Choroid plexus epithelial cell (primary cell): ENCODE measurements around the gene KCNAB1.

Experiments used
- DNase-seq: peaks from one replicate; pipeline ENCODE4 v3.0.0-alpha.2; 2010; ENCODE audit warnings: low read depth
- H3K4me3 ChIP-seq: 2 replicates; pipeline ENCODE4 v1.5.1; 2011; ENCODE audit warnings: low read depth, mild to moderate bottlenecking, control low read depth, low read length, moderate library complexity
- TF ChIP-seq, protein P1 (sequence below): conservative IDR thresholded peaks from 2 replicates; pipeline ENCODE4 v1.5.1; 2011; ENCODE audit warnings: low read depth, mild to moderate bottlenecking, control low read depth, inconsistent platforms, low read length, moderate library complexity

The KCNAB1 gene

DNA sequence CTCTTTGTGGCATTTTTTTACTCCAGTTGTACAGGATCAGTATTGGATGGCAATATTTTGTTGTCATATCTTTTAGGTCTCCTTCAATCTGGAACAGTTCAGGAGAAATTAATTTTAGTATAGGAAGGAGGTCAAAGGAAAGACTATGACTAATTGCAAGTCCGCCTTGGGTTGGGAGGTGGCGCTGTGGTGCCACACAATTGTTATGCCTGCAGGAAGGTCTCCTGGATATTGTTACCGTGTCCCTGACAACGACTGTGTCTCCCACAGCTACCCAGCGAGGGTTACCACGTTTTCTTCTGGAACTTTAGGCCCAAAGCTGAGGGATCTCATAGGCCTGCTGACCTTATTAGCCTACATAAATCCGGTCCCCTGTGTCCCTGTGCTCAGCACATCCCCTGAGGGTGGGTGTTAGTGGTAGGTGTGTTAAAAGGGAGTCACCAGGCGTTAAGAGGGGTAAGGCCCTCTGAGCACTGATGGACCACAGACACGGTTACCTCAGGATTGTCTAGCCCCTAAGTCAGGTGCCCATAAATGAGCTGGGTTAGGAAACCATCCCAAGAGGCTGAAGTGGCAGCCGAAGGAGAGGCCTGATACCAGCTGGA lies 31.5 kb downstream of the KCNAB1 start:
- TF ChIP-seq, protein P1, sequence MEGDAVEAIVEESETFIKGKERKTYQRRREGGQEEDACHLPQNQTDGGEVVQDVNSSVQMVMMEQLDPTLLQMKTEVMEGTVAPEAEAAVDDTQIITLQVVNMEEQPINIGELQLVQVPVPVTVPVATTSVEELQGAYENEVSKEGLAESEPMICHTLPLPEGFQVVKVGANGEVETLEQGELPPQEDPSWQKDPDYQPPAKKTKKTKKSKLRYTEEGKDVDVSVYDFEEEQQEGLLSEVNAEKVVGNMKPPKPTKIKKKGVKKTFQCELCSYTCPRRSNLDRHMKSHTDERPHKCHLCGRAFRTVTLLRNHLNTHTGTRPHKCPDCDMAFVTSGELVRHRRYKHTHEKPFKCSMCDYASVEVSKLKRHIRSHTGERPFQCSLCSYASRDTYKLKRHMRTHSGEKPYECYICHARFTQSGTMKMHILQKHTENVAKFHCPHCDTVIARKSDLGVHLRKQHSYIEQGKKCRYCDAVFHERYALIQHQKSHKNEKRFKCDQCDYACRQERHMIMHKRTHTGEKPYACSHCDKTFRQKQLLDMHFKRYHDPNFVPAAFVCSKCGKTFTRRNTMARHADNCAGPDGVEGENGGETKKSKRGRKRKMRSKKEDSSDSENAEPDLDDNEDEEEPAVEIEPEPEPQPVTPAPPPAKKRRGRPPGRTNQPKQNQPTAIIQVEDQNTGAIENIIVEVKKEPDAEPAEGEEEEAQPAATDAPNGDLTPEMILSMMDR: peak; percentile 91
- H3K4me3 ChIP-seq: no peak overlapping the region
- DNase-seq: peak; percentile 85

DNA sequence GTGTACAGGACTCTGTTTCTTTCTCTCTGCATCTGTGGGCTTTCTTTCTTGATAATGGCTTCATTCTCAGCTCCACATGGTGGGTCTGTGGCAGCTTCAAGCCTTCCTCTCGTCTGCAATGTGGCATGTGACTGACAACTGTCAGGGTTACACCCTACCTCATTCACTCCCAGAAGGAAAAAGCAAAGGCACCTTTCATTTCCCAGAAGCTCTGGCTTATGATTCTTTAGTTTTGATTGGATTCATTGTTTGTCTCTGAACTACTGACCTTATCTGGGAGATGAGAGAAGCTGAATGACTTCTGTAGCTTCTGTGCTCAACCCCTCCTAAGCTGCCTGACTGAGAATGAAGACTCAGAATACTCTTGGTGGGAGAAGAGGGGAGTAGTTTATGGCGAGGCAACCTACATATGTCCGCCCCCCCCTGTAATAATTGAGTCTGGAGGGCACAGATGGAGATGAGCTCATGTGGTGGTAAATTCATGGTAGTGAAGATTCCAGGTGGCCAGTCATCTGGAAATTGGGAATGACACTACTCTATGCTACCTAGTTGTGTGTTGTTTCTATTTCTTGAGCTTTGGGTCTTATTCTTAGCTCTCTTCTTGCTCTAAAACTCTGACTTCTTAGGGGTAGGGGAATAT lies 38.4 kb downstream of the KCNAB1 start:
- TF ChIP-seq, protein P1: no peak

DNA sequence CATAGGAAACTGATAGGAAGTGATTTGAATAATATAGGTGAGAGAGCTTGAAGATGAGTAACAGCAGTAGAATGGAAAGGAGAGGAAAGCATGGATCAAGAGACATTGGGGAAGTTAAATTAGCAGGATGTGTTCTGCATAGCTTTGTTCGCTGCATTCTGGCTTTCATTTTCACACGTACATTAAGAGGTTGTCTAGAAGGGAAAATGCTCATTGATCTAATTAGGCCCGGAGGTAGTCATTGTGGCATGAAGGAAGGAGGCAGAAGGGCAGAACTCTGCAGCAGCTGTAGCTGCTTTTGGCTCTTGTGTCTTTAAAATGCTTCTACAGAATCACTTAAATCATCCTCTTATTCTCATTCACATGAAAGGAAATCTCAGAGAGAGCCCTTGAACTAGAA lies 40.3 kb downstream of the KCNAB1 start:
- H3K4me3 ChIP-seq: no peak overlapping the region
- TF ChIP-seq, protein P1: no peak
- DNase-seq: no peak

More for the DNA sequence above, 38.4 kb downstream of the KCNAB1 start:
- H3K4me3 ChIP-seq: no peak overlapping the region
- DNase-seq: no peak

DNA sequence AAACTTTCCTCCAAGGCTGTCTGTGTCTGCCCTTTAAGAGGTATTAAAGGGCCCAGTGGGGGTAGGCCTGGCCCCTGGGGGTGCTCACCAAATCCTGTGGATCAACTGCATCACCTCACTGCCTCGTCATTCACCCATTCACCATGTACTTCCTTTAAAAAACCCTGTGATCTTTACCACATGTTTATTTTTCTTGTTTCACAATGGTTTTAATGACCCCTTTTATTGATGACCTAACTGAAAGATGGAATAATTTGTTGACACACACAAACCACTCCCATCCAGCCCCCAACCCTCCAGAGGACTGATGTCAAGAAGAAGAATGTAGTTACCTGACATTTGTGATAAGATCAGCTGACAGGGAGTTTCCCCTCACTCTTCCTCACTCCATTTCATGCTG lies 40.8 kb downstream of the KCNAB1 start:
- peak; percentile 14 for DNase-seq
- TF ChIP-seq, protein P1: no peak
- no peak overlapping the region for H3K4me3 ChIP-seq

DNA sequence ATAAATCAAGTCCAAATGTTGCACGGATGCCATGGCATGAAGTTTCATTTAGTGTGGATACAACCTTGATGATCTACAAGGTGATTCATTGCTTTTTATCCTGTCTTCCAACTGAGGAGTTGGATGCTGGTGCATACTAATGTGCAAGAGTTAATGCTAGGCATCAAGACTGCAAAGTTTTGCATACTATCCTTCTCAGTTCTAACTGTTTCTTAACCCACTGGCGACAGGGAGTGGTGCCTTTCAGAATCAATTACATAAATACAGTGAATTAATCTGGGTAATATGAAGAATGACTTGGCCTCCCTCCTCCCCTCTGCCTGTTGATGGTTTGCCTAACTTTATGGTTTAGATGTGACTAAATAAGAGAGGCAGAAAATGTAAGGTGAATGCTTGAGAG lies 43.5 kb downstream of the KCNAB1 start:
- H3K4me3 ChIP-seq: no peak overlapping the region
- TF ChIP-seq, protein P1: no peak
- DNase-seq: no peak

DNA sequence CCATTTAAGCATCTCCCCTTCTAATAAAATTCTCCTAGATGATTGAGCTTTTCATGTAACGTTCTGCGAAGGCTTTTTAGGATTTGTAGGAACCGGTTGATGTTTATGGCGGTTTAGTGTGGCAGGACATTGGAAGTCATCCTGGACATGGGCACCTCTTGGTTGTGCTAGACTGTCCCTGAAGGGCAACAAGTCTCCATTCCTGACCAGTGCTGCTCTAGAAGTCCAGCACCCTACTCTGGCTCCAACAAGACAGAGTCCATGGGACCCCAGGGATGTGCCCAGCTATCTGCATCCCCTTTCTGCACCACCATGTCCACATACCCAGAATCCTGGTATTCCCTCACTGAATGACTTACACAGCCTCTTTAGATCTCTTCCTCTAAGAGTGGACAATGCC lies 46.4 kb downstream of the KCNAB1 start:
- H3K4me3 ChIP-seq: no peak overlapping the region
- TF ChIP-seq, protein P1: no peak
- DNase-seq: no peak

DNA sequence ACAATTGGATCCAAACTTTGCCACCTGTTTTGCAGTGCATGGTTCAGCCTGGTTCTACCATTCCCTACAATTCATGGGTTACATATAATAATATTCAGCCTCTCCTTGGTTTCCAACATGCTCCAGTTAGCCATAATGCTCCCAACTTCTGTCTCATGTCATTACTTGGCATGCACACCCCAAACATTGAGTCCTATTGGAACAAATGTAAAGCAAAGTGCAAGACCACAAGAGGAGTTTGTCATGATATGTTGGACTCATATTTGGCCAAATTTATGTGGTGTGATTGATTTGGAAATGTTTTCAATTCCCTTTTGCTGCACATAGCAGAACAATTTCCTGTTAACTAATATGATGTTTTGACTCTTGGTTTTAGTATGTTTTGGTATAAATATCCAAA lies 50.2 kb downstream of the KCNAB1 start:
- DNase-seq: no peak
- H3K4me3 ChIP-seq: no peak overlapping the region
- TF ChIP-seq, protein P1: no peak
